BLaER1 treated with 17β-estradiol and CSF1 and Interleukin-3, amounts not matched to agents 10 nM and 100 nM (cell line): ENCODE measurements around the gene ADK.
A peak's percentile ranks its signal among the peaks of the same experiment; 100 is the strongest.

Experiments
- H3K27ac ChIP-seq, 11 experiments: shearing (Covaris generic); formaldehyde crosslinking; 2 replicates each; pipeline ENCODE4 v1.8.1; 2022
- H3K27me3 ChIP-seq, 11 experiments: shearing (Covaris generic); formaldehyde crosslinking; 2 replicates each; pipeline ENCODE4 v1.8.1; 2022
- H3K36me3 ChIP-seq, 11 experiments: shearing (Covaris generic); formaldehyde crosslinking; 2 replicates each; pipeline ENCODE4 v1.8.1; 2022
- H3K4me1 ChIP-seq, 10 experiments: shearing (Covaris generic); formaldehyde crosslinking; 2 replicates each; pipeline ENCODE4 v1.8.1; 2022
- H3K4me2 ChIP-seq, 11 experiments: shearing (Covaris generic); formaldehyde crosslinking; 2 replicates each; pipeline ENCODE4 v1.8.1; 2022
- H3K4me3 ChIP-seq, 10 experiments: shearing (Covaris generic); formaldehyde crosslinking; 2 replicates each; pipeline ENCODE4 v1.8.1; 2022
- H3K9ac ChIP-seq, 11 experiments: shearing (Covaris generic); formaldehyde crosslinking; 2 replicates each; pipeline ENCODE4 v1.8.1; 2022
- H3K9me3 ChIP-seq, 11 experiments: shearing (Covaris generic); formaldehyde crosslinking; replicated peaks in 1 of 11; 2 replicates each; pipeline ENCODE4 v1.8.1; 2022
- H4K20me1 ChIP-seq, 11 experiments: shearing (Covaris generic); formaldehyde crosslinking; 2 replicates each; pipeline ENCODE4 v1.8.1; 2022
- Cebpa-rat ChIP-seq, 11 experiments: shearing (Covaris generic); IDR thresholded peaks; 2 replicates each; pipeline ENCODE4 v1.8.1; 2022

Gene ADK

DNA sequence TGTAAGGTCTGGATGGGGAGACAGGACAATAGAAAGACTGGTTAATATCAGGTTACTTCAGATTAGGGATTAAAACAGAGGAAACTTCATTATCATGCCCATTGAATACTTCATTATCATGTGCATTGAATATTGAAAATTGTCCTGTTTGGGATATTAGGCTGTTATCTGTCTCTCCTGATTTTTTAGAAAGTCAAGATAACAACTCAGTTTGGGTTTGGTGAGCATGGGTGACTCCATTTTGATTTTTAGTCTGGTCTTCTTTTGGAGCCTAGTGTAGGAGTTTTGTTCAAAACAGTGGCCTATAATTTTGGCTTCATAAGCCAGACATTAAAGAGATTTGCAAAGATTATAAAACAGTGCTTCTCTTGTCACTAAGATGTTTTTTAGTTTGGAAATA, 95.5 kb downstream of the ADK start:
- no peaks in the 10 kb centered on the region for H3K4me1 ChIP-seq
- no peak overlapping the region for H3K27ac ChIP-seq
- peaks cover 0 to 28% (median 17%) of the 10 kb centered on the region in 11 experiments; a peak in 13 of 22 replicates for H4K20me1 ChIP-seq
- H3K4me2 ChIP-seq: no peak overlapping the region
- no peaks in the 10 kb centered on the region for H3K9me3 ChIP-seq
- H3K4me3 ChIP-seq: no peak overlapping the region
- no peaks in the 10 kb centered on the region for H3K27me3 ChIP-seq
- no peak overlapping the region for H3K9ac ChIP-seq
- no peak for TF ChIP-seq Cebpa-rat (IDR thresholded peaks at IDR 0.05)
- peaks cover 9 to 16% (median 14%) of the 10 kb centered on the region in 11 experiments for H3K36me3 ChIP-seq

DNA sequence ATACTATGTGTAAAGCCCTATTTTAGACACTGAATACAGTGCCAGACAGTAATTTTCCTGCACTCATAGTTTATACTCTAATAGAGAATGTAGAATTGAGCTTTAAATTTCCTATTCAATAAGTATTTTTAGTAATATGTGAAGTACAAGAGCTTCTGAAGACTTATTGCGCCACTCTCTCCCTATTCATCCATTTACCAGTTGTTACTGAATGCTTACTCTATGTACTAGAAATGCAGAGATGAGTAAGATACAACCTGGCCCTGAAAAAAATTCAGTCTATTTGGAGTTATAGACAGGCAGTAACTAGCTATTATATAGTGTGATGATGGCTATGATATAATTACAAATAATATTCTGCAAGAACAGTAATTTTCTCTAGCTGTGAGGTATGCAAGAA, 98.8 kb downstream of the ADK start:
- Histone ChIP-seq H3K4me2 (no peak overlapping the region), H3K4me3 (no peak overlapping the region), H3K4me1 (peaks cover 0 to under 1% (median 0%) of the 10 kb centered on the region in 10 experiments; a peak in 1 of 20 replicates), H3K9me3 (no peaks in the 10 kb centered on the region), H3K27me3 (no peaks in the 10 kb centered on the region), H3K9ac (no peak overlapping the region), H3K27ac (no peak overlapping the region), H4K20me1 (peaks cover 0 to 12% (median 0%) of the 10 kb centered on the region in 11 experiments; a peak in 3 of 22 replicates), H3K36me3 (no peaks in the 10 kb centered on the region; a peak in 2 of 22 replicates)
- no peak for TF ChIP-seq Cebpa-rat (IDR thresholded peaks at IDR 0.05)

DNA sequence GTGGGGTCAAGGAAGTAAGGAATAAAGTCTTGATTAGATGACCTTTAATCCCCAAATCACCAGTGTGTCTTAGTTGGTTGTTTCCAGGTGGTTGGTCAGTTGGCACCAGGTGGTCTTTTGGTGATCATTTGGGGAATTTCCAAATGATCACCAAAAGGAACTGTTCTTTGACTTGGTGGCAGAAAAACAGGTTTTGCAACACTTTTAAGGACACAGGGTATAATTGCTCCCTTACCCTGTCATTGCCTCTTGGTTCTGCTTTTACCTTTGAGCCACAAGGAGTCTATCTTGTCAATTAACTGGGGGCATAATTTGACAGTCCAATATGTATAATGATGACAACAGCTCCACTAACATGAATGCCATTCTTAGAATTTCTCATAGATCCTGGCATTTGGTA, 104.2 kb downstream of the ADK start:
- H3K36me3 ChIP-seq: peaks cover 0 to 1% (median 0%) of the 10 kb centered on the region in 11 experiments; a peak in 1 of 22 replicates
- H3K9me3 ChIP-seq: no peaks in the 10 kb centered on the region
- no peaks in the 10 kb centered on the region for H3K27me3 ChIP-seq
- no peak overlapping the region for H3K9ac ChIP-seq
- no peak overlapping the region for H3K27ac ChIP-seq
- peaks cover 0 to 12% (median 3%) of the 10 kb centered on the region in 11 experiments; a peak in 5 of 22 replicates for H4K20me1 ChIP-seq
- peak overlapping the region in 1 of 11 experiments; percentile 50; a peak in 1 of 22 replicates for H3K4me2 ChIP-seq
- TF ChIP-seq Cebpa-rat (IDR thresholded peaks at IDR 0.05): no peak
- peaks cover 0 to 17% (median 6%) of the 10 kb centered on the region in 10 experiments; a peak in 14 of 20 replicates for H3K4me1 ChIP-seq
- H3K4me3 ChIP-seq: no peak overlapping the region

DNA sequence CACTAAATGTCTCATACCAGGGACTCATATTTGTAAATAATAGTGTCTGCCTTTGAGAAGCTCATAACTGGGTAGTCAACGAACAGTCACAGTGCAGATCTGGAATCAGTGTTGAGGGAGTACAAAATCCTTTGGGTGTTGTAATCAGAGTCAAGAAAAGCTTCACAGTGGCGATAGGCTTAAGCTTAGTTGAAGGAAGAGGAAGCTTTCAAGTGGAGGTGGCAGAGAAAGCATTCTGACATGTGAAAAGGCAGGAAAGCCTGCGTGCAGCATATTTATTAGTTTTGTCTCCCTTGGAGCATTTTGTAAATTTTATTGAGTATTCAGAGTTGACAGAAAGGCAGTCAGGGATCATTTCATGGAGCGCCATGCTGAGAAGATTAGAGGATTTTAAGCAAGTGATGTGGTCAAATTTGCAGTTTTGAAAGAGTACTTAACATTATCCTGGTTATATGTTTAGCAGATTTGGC, 104.9 kb downstream of the ADK start:
- peaks cover 0 to 17% (median 9%) of the 10 kb centered on the region in 10 experiments; a peak in 14 of 20 replicates for H3K4me1 ChIP-seq
- H3K4me2 ChIP-seq: peak overlapping the region in 2 of 11 experiments; percentile 34 to 50; a peak in 4 of 22 replicates
- TF ChIP-seq Cebpa-rat (IDR thresholded peaks at IDR 0.05): no peak
- H3K36me3 ChIP-seq: peaks cover 0 to 8% (median 0%) of the 10 kb centered on the region in 11 experiments; a peak in 2 of 22 replicates
- H3K9me3 ChIP-seq: no peaks in the 10 kb centered on the region
- H4K20me1 ChIP-seq: peaks cover 0 to 14% (median 4%) of the 10 kb centered on the region in 11 experiments; a peak in 5 of 22 replicates
- no peaks in the 10 kb centered on the region for H3K27me3 ChIP-seq
- no peak overlapping the region for H3K9ac ChIP-seq
- no peak overlapping the region for H3K4me3 ChIP-seq
- no peak overlapping the region for H3K27ac ChIP-seq

DNA sequence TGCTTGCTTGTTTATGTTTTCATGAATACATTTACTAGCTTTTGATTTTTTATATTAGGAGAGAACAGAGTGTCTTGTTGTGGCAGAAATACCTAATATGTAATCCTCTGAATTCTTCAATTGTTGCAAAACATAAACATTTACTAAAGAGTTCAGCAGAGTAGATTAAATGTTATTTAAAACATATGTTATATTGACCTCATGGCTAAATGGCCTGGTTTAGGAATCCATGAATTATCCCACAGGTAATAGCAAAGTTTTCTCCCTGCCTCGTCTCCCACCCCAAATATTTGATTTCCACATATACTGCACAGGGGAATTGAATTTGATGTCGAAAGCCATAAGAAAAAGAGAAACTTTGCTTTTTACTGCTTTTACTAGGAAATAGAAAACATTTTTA, 111.8 kb downstream of the ADK start:
- H3K9me3 ChIP-seq: no peaks in the 10 kb centered on the region
- peaks cover 0 to 12% (median 0%) of the 10 kb centered on the region in 11 experiments; a peak in 1 of 22 replicates for H3K36me3 ChIP-seq
- no peak overlapping the region for H3K4me2 ChIP-seq
- no peaks in the 10 kb centered on the region for H3K27me3 ChIP-seq
- peaks cover 0 to 13% (median 7%) of the 10 kb centered on the region in 10 experiments; a peak in 10 of 20 replicates for H3K4me1 ChIP-seq
- H3K4me3 ChIP-seq: no peak overlapping the region
- no peak overlapping the region for H3K9ac ChIP-seq
- no peak for TF ChIP-seq Cebpa-rat (IDR thresholded peaks at IDR 0.05)
- H3K27ac ChIP-seq: no peak overlapping the region
- peaks cover 0 to 59% (median 25%) of the 10 kb centered on the region in 11 experiments; a peak in 14 of 22 replicates for H4K20me1 ChIP-seq

DNA sequence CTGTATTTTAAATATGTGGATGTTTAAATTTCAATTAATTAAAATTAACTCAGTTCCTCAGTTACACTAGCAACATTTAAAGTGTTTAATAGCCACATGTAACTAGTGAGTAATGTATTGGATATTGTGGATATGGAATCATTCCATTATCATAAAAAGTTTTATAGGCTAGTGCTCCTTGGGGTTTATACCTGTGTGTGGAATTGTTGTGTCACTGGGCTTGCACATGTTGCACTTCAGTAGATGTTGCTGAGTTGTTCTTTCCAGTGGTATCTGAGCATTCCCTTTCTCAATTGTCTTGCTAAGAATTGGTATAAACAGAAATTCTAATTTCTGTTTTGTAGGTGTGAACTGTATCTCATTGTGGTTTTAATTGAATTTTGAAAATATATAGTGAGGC, 113.0 kb downstream of the ADK start:
- no peak overlapping the region for H3K4me3 ChIP-seq
- no peaks in the 10 kb centered on the region for H3K9me3 ChIP-seq
- peaks cover 0 to 63% (median 30%) of the 10 kb centered on the region in 11 experiments; a peak in 14 of 22 replicates for H4K20me1 ChIP-seq
- peaks cover 0 to 12% (median 0%) of the 10 kb centered on the region in 11 experiments; a peak in 1 of 22 replicates for H3K36me3 ChIP-seq
- no peaks in the 10 kb centered on the region for H3K27me3 ChIP-seq
- no peak overlapping the region for H3K4me2 ChIP-seq
- peaks cover 0 to 13% (median 7%) of the 10 kb centered on the region in 10 experiments; a peak in 10 of 20 replicates for H3K4me1 ChIP-seq
- H3K9ac ChIP-seq: no peak overlapping the region
- H3K27ac ChIP-seq: no peak overlapping the region
- TF ChIP-seq Cebpa-rat (IDR thresholded peaks at IDR 0.05): no peak

DNA sequence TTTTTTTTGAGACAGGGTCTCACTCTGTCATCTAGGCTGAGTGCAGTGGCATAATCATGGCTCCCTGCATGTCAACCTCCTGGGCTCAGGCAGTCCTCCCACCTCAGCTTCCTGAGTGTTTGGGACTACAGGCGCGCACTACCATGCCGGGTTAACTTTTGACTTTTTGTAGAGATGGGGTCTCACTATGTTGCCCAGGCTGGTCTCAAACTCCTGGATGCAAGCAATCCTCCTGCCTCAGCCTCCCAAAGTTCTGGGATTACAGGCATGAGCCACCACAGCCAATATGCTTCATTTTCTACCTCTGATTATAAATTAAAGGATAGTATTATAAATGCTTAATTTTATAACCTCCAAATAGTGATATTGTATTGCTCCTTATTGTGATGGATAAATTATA, 121.3 kb downstream of the ADK start:
- H3K9me3 ChIP-seq: no peaks in the 10 kb centered on the region
- H4K20me1 ChIP-seq: peaks cover 0 to 50% (median 11%) of the 10 kb centered on the region in 11 experiments; a peak in 14 of 22 replicates
- peaks cover 0 to 7% (median 0%) of the 10 kb centered on the region in 11 experiments; a peak in 2 of 22 replicates for H3K36me3 ChIP-seq
- H3K4me3 ChIP-seq: no peak overlapping the region
- no peak overlapping the region for H3K9ac ChIP-seq
- no peaks in the 10 kb centered on the region for H3K27me3 ChIP-seq
- no peak overlapping the region for H3K4me2 ChIP-seq
- H3K4me1 ChIP-seq: no peaks in the 10 kb centered on the region
- H3K27ac ChIP-seq: no peak overlapping the region
- no peak for TF ChIP-seq Cebpa-rat (IDR thresholded peaks at IDR 0.05)

DNA sequence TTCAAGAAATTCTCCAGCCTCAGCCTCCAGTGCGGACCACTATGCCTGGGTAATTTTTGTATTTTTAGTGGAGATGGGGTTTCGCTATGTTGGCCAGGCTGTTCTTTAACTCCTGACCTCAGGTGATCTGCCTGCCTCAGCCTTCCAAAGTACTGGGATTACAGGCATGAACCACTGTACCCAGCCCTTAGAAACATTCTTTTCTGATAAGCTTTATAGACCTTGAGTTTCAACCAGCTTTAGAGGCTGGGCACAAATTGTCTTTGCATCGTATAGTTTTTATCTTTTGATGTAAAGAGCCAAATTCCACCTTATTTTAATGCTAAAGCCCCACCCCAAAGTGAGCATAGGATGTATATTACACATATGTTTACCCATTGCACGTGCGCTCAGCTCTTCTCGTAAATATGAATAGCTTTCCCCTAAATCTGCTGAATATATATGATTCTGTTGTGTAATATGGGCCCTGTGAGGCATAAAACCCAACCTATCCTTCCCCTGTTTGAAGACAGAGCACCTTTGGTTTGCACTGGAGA, 124.8 kb downstream of the ADK start:
- no peak for TF ChIP-seq Cebpa-rat (IDR thresholded peaks at IDR 0.05)
- Histone ChIP-seq H3K36me3 (peaks cover 0 to 18% (median 0%) of the 10 kb centered on the region in 11 experiments; a peak in 3 of 22 replicates), H3K27ac (no peak overlapping the region), H3K27me3 (no peaks in the 10 kb centered on the region), H4K20me1 (peaks cover 0 to 34% (median 4%) of the 10 kb centered on the region in 11 experiments; a peak in 10 of 22 replicates), H3K9ac (no peak overlapping the region), H3K4me3 (no peak overlapping the region), H3K4me1 (no peaks in the 10 kb centered on the region), H3K9me3 (no peaks in the 10 kb centered on the region), H3K4me2 (no peak overlapping the region)

DNA sequence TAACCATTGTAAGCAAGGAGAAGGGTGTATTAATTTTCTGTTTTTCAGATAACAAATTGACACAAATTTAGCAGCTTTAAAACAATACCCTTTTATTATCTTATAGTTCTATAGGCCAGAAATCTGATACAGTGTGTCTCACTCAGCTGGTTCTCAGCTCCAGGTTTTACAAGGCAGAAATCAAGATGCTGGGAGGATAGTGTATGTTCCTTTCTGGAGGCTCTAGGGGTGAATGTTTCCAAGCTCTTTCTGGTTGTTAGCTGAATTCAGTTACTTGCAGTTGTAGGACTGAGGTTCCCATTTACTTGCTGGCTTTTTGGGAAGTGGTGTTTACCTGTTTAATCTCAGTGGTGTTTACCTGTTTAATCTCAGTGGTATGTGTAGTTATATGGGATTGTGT, 125.4 kb downstream of the ADK start:
- H4K20me1 ChIP-seq: peaks cover 0 to 38% (median 4%) of the 10 kb centered on the region in 11 experiments; a peak in 9 of 22 replicates
- no peaks in the 10 kb centered on the region for H3K4me1 ChIP-seq
- no peaks in the 10 kb centered on the region for H3K27me3 ChIP-seq
- no peak overlapping the region for H3K27ac ChIP-seq
- H3K4me3 ChIP-seq: no peak overlapping the region
- no peaks in the 10 kb centered on the region for H3K9me3 ChIP-seq
- H3K9ac ChIP-seq: no peak overlapping the region
- TF ChIP-seq Cebpa-rat (IDR thresholded peaks at IDR 0.05): no peak
- H3K4me2 ChIP-seq: no peak overlapping the region
- peaks cover 0 to 18% (median 0%) of the 10 kb centered on the region in 11 experiments; a peak in 3 of 22 replicates for H3K36me3 ChIP-seq
